Aorta (tissue), 5 donors: Measurements from ENCODE around the gene CDKL1. TPM values are rescaled to one million over a fixed set of nuclear protein-coding genes. Genes with fewer than 3 reads are reported as not detected.

Experiments
- ATAC-seq: fragments of 200-7000 bp; cut with Tn5 transposase; one replicate; pipeline ENCODE4 v1.9.1; 2022; ENCODE audit warnings: moderate library complexity; ENCODE audit not compliant: low FRiP score
- DNase-seq, 2 donors: peaks; one replicate each; pipeline ENCODE4 v3.0.0-alpha.2; 2020
- H3K27ac ChIP-seq, 2 donors: one replicate each; pipeline ENCODE4 v1.5.1; 2013; ENCODE audit warnings: low read length in 2 of 2, mild to moderate bottlenecking in 2 of 2, moderate library complexity in 2 of 2, control low read depth in 1 of 2, inconsistent platforms in 1 of 2, low read depth in 1 of 2
- H3K27me3 ChIP-seq, 2 donors: one replicate each; pipeline ENCODE4 v1.6.1; 2013; ENCODE audit warnings: control low read depth in 1 of 2, low read length in 1 of 2, mild to moderate bottlenecking in 1 of 2, moderate library complexity in 1 of 2; ENCODE audit not compliant: insufficient read depth in 2 of 2, control insufficient read depth in 1 of 2
- H3K36me3 ChIP-seq, 2 donors: one replicate each; pipeline ENCODE4 v1.6.1; 2013; ENCODE audit warnings: control low read depth in 1 of 2, low read length in 1 of 2, mild to moderate bottlenecking in 1 of 2; ENCODE audit not compliant: insufficient read depth in 2 of 2, control insufficient read depth in 1 of 2
- H3K4me1 ChIP-seq, 2 donors: one replicate each; pipeline ENCODE4 v1.6.1; 2013; ENCODE audit warnings: low read length in 2 of 2, control low read depth in 1 of 2, mild to moderate bottlenecking in 1 of 2, moderate library complexity in 1 of 2; ENCODE audit not compliant: insufficient read depth in 2 of 2, control insufficient read depth in 1 of 2
- H3K4me3 ChIP-seq, 2 donors: one replicate each; pipeline ENCODE4 v1.5.1; 2013; ENCODE audit warnings: low read length in 2 of 2, control low read depth in 1 of 2, mild to moderate bottlenecking in 1 of 2
- H3K9me3 ChIP-seq: one replicate; pipeline ENCODE4 v1.6.1; 2013; ENCODE audit warnings: mild to moderate bottlenecking, low read length; ENCODE audit not compliant: control insufficient read depth
- WGBS, 2 donors: extraction: QIAGEN DNeasy Blood & Tissue Kit; methylation state at CpG; one replicate each; pipeline ENCODE4 v1.1.7; 2013; 5-methylcytosine and 5-hydroxymethylcytosine counted together
- intact Hi-C, 2 donors: fragments of 100-400 bp; cut with DNase I; formaldehyde crosslinking; loops; one replicate each; pipeline versions ENCODE4 v1.14.2 to v1.15.0; 2022
- polyA plus RNA-seq, 2 donors: library from polyadenylated mRNA; stranded (reverse); fragments of 200-250 nt; gene quantifications; one replicate each; pipeline ENCODE4 v1.2.3, GENCODE V29; 2013
- total RNA-seq, 2 donors: library from RNA; stranded (reverse); fragmentation: NEBNext Ultra II Directional; extraction: Animal tissue kit (Norgen Biotek cat#: 25700); gene quantifications; one replicate each; pipeline ENCODE4 v1.2.1, GENCODE V29; 2021
- donor health status: healthy with polysubstance abuse.
- donor health status: Bipolar disorder and iron deficiency.
- donor health status: DM: no; HTN: no; CAD: no.
- donor health status: DM: no; HTN: no; CAD: no.
- donor health status: DM: yes; HTN: yes; CAD: no.

Gene CDKL1
- total and polyA plus RNA-seq, 4 donors = 1.6 to 9.7 (median 5.4) TPM

GRCh38 chr14:50345846-50346422, 50.7 kb downstream of the CDKL1 start:
- no peaks in the 10 kb centered on the region for H3K4me1 ChIP-seq
- H3K36me3 ChIP-seq = no peaks in the 10 kb centered on the region
- ATAC-seq = no peak
- WGBS, 2 donors = 56 to 57% methylated on average over 6 of the region's 6 CpGs
- intact Hi-C loops = no loop called here
- no peak overlapping the region for H3K27ac ChIP-seq
- no peak for DNase-seq
- peaks cover 0 to 2% of the 10 kb centered on the region in 2 donors for H3K27me3 ChIP-seq
- no peak overlapping the region for H3K4me3 ChIP-seq
- H3K9me3 ChIP-seq = no peaks in the 10 kb centered on the region

GRCh38 chr14:50344876-50345563, 51.7 kb downstream of the CDKL1 start:
- Histone ChIP-seq H3K27ac (no peak overlapping the region), H3K27me3 (no peaks in the 10 kb centered on the region), H3K4me1 (no peaks in the 10 kb centered on the region), H3K36me3 (no peaks in the 10 kb centered on the region), H3K9me3 (no peaks in the 10 kb centered on the region), H3K4me3 (no peak overlapping the region)
- ATAC-seq (no peak), DNase-seq (no peak)
- 29 to 40% methylated on average over 4 of the region's 4 CpGs for WGBS, 2 donors
- intact Hi-C loops = no loop called here

- no peaks in the 10 kb centered on the region for H3K9me3 ChIP-seq
- H3K36me3 ChIP-seq = no peaks in the 10 kb centered on the region
- 91 to 96% methylated on average over 7 of the region's 7 CpGs for WGBS, 2 donors
- DNase-seq (no peak), ATAC-seq (no peak)
- H3K27me3 ChIP-seq = no peaks in the 10 kb centered on the region
- H3K27ac ChIP-seq = no peak overlapping the region
- H3K4me1 ChIP-seq = no peaks in the 10 kb centered on the region
- no peak overlapping the region for H3K4me3 ChIP-seq
- intact Hi-C loops = no loop called here
Measured at GRCh38 chr14:50344116-50344775, 52.4 kb downstream of the CDKL1 start.

GRCh38 chr14:50343434-50343833, 53.2 kb downstream of the CDKL1 start:
- intact Hi-C loops = no loop called here
- 71 to 85% methylated on average over 1 of the region's 1 CpG for WGBS, 2 donors
- Histone ChIP-seq H3K27ac (no peak overlapping the region), H3K36me3 (no peaks in the 10 kb centered on the region), H3K4me1 (no peaks in the 10 kb centered on the region), H3K4me3 (no peak overlapping the region), H3K9me3 (no peaks in the 10 kb centered on the region), H3K27me3 (no peaks in the 10 kb centered on the region)
- no peak for DNase-seq
- ATAC-seq = no peak

GRCh38 chr14:50342221-50343078, 54.2 kb downstream of the CDKL1 start:
- ATAC-seq (peak; percentile 78), DNase-seq (no peak)
- intact Hi-C loops = no loop called here
- Histone ChIP-seq H3K27ac (no peak overlapping the region), H3K27me3 (no peaks in the 10 kb centered on the region), H3K9me3 (no peaks in the 10 kb centered on the region), H3K4me1 (no peaks in the 10 kb centered on the region), H3K36me3 (no peaks in the 10 kb centered on the region), H3K4me3 (no peak overlapping the region)
- WGBS, 2 donors = 31 to 34% methylated on average over 8 of the region's 8 CpGs

- H3K4me3 ChIP-seq = no peak overlapping the region
- intact Hi-C loops = no loop called here
- ATAC-seq = no peak
- H3K9me3 ChIP-seq = no peaks in the 10 kb centered on the region
- H3K27me3 ChIP-seq = no peaks in the 10 kb centered on the region
- 83 to 85% methylated on average over 9 of the region's 9 CpGs for WGBS, 2 donors
- no peaks in the 10 kb centered on the region for H3K4me1 ChIP-seq
- H3K36me3 ChIP-seq = no peaks in the 10 kb centered on the region
- H3K27ac ChIP-seq = no peak overlapping the region
- no peak for DNase-seq
Measured at GRCh38 chr14:50340963-50341362, 55.7 kb downstream of the CDKL1 start.

GRCh38 chr14:50340045-50340444, 56.6 kb downstream of the CDKL1 start:
- no peaks in the 10 kb centered on the region for H3K36me3 ChIP-seq

GRCh38 chr14:50339178-50339804, 57.4 kb downstream of the CDKL1 start:
- Histone ChIP-seq H3K4me1 (no peaks in the 10 kb centered on the region), H3K36me3 (no peaks in the 10 kb centered on the region), H3K27me3 (no peaks in the 10 kb centered on the region), H3K9me3 (no peaks in the 10 kb centered on the region), H3K4me3 (no peak overlapping the region), H3K27ac (no peak overlapping the region)
- ATAC-seq (no peak), DNase-seq (no peak)
- WGBS, 2 donors = 75 to 76% methylated on average over 3 of the region's 3 CpGs
- intact Hi-C loops = no loop called here

More at GRCh38 chr14:50340045-50340444, 56.6 kb downstream of the CDKL1 start:
- H3K4me3 ChIP-seq = no peak overlapping the region
- DNase-seq = no peak
- H3K9me3 ChIP-seq = no peaks in the 10 kb centered on the region
- H3K4me1 ChIP-seq = no peaks in the 10 kb centered on the region
- intact Hi-C loops = no loop called here
- ATAC-seq = no peak
- 91 to 96% methylated on average over 5 of the region's 5 CpGs for WGBS, 2 donors
- no peak overlapping the region for H3K27ac ChIP-seq
- no peaks in the 10 kb centered on the region for H3K27me3 ChIP-seq
